NCI-H1105 treated with DMSO at 0.1 percent for 48 hours (cell line): ENCODE data around the gene SPAM1.
"Not testable (repeated sequence)": the region's sequence is repeated elsewhere in the genome, so short reads cannot be mapped to it uniquely, and the experiment has no call there.

Experiments used
- DNase-seq: peaks from one replicate; lab custom pipeline; 2025; lab: John Stamatoyannopoulos, UW

The SPAM1 gene

DNA sequence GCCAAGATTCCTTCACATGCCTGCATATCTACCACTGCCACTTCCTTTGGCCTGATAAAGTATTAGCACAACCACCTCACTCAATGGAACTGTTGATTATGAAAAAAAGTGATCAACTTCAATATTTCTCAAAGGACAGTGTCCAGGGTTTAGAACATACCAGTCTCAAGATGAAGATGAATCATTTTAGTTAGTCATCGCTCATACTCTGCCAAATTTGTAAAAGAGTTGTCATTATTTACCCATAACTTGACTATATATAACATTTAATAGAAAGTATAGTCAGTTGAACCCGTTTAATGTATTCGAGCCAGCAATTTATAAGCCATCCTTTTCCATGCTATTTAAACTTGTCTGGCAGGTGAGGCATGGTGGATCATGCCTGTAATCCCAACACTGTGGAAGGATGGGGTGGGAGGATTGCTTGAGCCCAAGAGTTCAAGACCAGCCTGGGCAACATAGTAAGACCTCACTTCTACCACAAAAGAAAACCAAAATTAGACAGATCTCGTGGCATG, 33.2 kb downstream of the SPAM1 start:
- DNase-seq = no peak

DNA sequence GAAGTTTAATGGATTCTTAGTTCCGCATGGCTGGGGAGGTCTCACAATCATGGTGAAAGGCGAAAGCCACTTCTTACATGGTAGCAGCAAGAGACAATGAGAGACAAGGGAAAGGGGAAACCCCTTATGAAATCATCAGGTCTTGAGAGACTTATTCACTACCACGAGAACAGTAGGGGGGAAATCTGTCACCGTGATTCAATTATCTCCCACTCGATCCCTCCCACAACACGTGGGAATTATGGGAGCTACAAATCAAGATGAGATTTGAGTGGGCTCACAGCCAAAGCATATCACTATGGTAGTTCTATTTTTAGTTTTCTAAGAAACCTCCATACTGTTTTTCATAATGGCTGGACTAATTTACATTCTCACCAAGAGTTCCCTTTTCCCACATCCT, 36.7 kb downstream of the SPAM1 start:
- DNase-seq = no peak

DNA sequence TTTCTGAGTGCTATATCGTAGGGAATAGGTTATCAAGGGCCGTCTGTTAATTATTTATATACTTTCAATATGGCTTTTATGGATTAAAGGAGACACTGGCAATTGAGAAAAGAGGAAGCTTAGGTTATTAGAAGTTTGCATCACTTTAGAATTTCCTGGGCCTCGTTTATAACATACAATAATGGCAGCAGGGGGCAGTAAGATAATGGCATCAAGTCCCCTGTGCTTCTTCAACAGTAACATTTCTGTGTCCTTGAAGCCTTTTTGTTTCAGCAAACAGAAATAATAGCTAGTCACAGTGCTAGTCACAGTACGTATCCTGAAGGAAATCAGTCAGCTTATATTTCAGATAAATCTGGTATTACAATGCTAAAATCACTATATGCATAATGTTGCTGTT, 41.9 kb downstream of the SPAM1 start:
- peak; percentile 17 for DNase-seq

DNA sequence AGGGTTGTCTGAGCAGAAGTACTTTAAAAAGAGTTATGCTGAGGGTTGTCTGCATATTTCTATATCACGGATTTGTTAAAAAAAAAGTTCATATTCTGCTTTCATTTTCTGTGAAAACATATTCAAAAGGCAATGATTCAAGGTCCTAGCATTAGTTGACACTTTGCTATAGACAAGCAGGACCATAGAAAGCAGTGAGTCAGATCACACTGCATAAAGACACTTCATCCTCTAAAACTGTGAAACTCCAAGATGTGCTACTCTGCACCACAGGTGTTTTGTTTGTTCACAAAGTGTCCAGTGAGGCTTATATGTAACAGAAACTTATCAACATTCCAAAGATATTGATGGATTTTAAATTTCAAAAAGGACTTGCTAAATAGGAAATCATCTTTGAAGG, 47.0 kb downstream of the SPAM1 start:
- DNase-seq = no peak

DNA sequence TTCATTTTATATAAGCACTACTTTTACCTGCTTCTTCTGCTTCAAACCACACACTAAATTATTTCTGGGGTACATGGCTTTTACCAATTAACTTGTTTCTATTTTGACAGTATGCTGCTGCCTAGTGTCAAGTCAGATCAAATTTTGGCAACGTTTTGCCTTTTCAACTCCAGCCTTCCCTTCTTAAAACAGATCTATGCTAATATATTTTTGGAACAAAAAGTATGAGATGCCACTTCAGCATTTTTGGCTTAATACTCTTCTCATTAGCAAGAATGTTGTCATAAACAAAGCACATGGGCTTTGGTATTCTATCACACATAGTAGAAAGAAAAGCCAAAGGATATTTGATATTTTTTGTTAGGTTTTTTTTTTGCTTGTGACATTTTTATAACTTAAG, 47.8 kb downstream of the SPAM1 start:
- no peak for DNase-seq

GRCh38 chr7:123974326-123974908, 49.4 kb downstream of the SPAM1 start:
- no peak for DNase-seq

- no peak for DNase-seq
Observed at GRCh38 chr7:123975084-123975483, 50.0 kb downstream of the SPAM1 start.

- DNase-seq = no peak
Observed at GRCh38 chr7:123977081-123977480, 52.0 kb downstream of the SPAM1 start.

DNA sequence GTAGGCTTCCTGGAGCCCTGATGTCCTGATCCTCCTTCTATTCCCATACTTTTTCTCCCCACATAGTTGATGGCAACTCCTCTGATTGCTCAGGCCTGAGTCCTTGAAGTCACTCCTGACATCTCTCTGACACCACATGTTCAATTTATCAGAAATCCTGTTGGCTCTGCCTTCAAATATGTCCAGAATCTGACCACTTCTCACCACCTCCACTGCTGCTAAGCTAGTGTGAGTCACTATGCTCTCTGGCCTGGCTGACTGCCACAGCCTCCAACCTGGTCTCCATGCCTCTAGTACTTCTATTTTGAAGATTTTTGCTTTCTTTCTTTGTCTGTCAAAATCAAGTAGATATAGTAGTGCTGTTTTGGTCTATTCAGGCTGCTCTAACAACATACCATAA, 54.8 kb downstream of the SPAM1 start:
- DNase-seq = no peak

- no peak for DNase-seq
Observed at GRCh38 chr7:123987445-123987844, 62.4 kb downstream of the SPAM1 start.

GRCh38 chr7:123992913-123993518, 68.0 kb downstream of the SPAM1 start:
- no peak for DNase-seq

DNA sequence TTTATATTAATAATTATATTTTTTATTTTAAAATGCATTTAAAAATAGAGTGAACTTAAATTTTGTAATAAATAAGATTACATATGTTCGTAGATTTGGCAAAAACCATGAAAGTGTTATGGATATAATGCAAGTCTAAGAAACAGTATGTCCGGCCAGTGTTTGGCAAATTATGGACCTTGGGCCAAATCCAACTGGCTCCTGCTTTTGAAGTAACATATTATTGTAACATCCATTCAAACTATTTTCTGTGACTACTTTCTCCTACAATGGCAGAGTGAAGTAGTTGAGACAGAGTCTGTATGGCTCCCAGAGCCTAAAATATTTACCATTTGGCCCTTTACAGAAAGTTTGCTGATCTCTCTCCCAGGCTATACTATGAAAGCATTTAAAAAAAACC, 69.0 kb downstream of the SPAM1 start:
- no peak for DNase-seq

GRCh38 chr7:123994449-123994848, 69.4 kb downstream of the SPAM1 start:
- no peak for DNase-seq

- no peak for DNase-seq
Observed at GRCh38 chr7:123995617-123996326, 70.7 kb downstream of the SPAM1 start.

DNA sequence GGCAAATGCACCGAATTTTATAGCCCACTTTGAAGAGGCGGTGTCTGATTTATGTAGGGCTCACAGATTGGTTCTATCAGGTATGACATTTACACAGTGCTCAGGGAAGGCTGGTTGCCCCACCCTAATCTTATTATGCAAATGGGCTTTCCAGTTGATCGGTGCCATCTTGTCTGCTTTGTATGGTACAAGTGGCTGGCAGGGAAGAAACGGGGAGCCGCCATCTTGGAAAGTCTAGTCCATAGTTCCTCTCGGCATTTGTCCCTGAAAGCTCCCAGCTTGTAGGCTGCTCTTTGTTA, 71.2 kb downstream of the SPAM1 start:
- no peak for DNase-seq

- DNase-seq = no peak
Observed at GRCh38 chr7:123998921-123999320, 73.9 kb downstream of the SPAM1 start.

DNA sequence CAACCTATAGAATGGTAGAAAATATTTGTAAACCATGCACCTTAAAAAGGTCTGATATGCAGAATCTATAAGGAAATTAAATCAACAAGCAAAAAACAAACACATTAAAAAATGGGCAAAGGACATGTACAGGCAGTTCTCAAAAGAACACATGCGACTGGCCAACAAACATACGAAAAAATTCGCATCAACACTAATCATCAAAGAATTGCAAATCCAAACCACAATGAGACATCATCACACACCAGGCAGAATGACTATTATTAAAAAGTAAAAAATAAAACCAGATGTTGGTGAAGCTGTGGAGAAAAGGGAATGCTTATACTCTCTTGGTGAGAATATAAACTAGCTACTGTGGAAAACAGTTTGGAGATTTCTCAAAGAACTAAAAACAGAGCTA, 74.7 kb downstream of the SPAM1 start:
- no peak for DNase-seq

DNA sequence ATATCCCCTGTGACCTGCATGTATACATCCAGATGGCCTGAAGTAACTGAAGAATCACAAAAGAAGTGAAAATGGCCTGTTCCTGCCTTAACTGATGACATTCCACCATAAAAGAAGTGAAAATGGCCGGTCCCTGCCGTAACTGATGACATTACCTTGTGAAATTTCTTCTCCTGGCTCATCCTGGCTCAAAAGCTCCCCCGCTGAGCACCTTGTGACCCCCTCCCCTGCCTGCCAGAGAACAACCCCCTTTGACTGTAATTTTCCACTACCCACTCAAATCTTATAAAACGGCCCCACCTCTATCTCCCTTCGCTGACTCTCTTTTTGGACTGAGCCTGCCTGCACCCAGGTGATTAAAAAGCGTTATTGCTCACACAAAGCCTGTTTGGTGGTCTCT, 83.3 kb downstream of the SPAM1 start:
- not testable (repeated sequence) for DNase-seq

DNA sequence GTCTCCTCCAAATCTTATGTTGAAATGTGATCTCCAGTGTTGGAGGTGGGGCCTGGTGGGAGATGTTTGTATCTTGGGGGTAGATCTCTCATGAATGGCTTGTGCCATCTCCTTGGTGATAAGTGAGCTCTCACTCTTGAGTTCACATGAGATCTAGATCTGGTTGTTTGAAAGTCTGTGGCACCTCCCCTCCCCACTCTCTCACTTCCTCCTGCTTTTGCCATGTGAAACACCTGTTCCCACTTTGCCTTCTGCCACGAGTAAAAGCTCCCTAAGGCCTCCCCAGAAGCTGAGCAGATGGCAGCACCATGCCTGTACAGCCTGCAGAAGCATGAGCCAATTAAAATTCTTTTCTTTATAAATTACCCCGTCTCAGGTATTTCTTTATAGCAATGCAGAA, 84.3 kb downstream of the SPAM1 start:
- no peak for DNase-seq
